IPS-NIHi7 (cell line): ENCODE measurements around the gene ANKRD13D.
"Not testable (repeated sequence)": the region's sequence is repeated elsewhere in the genome, so short reads cannot be mapped to it uniquely, and the experiment has no call there.

Experiments used
- DNase-seq: peaks from one replicate; pipeline ENCODE4 v3.0.0; 2012; ENCODE audit warnings: mixed read lengths; ENCODE audit errors: extremely low spot score

The ANKRD13D gene

DNA sequence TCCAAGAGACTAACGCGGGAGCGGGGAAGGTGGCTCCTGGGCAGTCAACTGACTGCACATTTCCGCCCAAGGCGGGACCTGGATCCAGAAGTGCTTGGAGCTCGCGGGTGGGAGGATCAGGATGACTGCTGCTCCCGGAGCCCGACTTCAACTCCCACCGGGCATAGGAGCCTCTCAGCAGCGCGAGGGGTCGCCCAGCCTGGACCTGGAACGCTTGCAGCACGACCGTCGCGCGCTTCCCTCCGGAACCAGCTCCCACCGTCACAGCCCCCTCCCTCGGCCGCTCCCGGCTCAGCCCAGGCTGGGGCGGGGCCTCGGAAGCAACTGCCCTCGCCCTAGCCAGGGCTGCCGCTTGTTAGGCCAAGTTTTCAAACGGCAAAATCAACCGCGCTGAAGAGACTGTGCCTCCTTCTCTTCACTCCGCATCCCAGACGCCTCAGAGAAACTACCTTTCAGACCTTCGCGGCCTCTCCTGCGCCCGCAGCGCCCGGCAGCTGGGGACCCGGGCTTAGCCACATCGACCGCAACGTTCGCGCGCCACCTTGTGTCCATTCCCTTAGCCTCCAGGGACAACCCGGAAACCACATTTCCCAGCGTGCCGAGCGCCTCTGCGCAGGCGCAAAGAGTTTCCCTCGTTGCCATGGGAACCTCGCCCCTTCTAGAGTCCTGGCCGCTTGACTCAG is 28.2 kb downstream of the ANKRD13D start:
- peak; percentile 100 for DNase-seq

DNA sequence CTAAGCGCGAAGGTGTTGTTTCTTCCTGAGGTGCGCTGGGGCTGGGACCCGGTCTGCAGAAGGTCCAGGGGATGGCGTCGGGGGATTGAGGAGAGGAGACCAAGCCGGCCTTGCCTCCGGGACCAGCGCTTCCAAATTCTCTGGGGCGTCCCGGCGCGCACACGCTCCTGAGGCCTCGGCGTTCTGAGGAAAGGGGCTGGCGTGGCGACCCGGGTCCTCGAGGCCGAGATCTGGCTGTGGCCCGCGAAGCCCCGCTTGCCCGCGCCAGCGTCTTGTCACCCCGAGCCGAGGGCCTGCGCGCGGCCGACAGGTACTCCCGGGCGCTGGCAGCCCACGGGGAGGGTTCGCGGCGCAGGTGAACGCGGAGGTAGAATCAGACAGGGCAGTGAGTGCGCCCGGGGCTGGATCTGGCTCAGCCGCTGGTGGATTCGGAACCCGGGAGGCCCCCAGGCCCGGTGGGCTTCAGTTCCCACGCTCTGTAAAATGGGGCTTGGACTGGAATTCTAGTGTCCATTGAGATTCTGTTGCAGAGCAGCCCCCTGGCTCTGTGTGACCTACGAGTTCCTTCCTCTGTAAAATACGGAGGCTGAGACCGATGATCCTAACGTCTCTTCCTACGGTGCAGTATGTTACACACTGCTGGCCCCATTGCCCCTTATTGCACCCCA is 28.9 kb downstream of the ANKRD13D start:
- DNase-seq: no peak

DNA sequence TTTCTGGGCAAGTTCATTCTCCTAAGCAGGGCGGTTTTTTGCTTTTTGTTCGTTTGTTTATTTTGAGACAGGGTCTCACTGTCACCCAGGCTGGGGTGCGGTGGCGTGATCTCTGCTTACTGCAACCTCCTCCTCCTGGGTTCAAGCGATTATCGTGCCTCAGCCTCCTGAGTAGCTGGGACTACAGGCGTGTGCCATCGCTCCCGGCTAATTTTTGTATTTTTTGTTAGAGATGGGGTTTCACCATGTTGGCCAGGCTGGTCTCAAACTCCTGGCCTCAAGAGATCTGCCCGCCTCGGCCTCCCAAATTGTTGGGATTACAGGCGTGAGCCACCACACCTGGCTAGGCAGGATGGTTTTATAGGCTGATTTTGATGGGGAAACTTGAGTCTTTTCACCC is 29.8 kb downstream of the ANKRD13D start:
- not testable (repeated sequence) for DNase-seq

DNA sequence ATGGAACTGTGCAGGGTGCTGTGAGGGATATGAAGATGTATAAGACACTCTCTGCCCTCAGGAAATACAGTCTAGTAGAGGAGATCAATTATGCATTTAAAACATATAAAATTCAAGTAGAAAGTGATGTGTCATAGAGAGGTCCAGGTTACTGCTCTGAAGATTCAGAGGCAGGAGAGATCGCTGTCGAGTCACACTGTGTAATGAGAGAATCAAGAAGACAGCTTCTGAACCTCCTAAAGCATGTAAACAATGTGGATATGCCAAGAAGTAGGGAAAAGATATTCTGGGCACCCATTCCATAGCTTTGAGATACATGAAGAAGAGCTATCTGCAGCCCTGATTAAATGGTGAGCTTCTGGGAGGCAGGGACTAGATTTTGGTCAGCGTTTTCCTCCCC is 30.9 kb downstream of the ANKRD13D start:
- DNase-seq: no peak

DNA sequence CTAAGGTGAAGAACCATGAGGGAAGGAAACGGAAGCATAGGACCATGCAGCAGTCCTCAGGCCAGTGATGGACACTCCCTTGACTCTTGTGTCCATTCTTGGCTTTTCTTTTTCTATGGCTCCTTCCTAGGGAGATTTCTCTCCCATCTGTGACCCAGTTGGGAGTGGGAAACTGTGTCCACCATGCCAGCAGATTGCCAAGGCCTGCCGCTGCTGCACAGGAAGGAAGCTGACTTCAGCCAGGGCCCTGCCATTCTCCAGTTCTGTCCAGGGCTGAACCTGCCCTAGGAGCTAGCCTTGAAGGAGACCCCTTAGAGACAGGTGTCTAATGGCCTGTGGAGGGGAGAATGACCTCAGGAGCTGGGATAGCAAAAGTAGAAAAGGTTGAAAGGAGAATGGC is 31.6 kb downstream of the ANKRD13D start:
- DNase-seq: no peak

DNA sequence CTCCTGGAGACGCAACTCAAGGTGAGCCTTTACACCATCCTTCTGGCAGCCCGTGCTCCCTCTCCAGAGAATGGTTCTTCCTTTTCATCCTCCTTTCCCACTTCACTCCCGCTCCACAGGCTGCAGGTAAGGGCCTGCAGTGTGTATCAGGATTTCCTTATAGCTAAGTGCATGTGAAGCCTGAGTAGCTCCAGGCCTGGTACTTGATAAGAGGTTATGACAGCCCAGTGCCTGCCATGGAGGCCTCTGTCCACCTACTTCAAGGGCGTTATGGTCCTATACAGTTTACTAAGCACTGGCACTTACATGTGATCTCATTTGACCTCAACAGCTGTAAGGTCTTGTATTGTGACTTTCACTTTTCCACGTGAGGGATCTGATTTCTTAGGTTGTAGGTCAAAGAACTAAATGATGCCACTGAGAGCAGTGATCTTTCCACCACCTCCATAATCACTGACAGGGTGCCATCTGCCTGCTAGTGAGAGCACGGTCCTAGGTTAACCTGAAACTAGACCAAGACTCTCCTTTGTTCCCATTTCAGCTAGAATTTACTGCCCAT is 32.3 kb downstream of the ANKRD13D start:
- DNase-seq: peak; percentile 1

DNA sequence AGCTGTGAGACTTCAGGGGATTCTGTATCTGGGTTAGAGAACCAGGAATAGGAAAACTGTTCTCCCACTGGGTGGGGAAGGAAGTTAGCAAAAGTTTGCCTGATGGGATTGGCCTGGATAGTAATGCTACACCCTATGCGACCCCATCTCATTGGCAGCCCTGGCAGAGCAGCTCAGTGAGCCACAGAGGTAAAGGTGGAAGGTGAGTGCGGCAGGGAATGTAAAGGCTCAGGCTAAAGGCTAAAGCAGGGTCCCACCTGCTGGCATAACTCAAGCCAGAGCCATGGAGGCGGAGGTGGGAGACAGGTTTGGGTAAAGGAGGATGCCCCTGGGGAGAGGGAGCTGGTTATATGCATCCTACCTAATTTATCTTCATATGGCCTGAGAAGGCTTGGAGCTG is 32.9 kb downstream of the ANKRD13D start:
- DNase-seq: peak; percentile 1

DNA sequence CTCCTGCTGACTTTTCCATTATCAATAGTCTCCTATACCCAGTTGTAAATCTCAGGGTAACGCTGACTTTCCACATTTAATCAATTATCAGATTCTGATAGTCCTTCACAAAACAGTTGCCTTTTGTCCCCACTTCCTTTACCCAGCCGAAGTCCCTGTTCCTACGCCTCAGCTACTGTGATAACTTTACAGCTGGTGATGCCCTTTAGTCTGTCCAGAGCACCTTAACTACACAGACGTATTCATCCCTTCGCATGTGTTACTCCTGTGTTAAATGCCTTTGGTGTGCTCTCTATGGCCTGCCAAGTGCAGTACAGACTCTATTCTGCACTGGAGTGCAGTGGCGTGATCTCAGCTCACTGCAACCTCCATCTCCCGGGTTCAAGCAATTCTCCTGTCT is 34.4 kb downstream of the ANKRD13D start:
- no peak for DNase-seq

DNA sequence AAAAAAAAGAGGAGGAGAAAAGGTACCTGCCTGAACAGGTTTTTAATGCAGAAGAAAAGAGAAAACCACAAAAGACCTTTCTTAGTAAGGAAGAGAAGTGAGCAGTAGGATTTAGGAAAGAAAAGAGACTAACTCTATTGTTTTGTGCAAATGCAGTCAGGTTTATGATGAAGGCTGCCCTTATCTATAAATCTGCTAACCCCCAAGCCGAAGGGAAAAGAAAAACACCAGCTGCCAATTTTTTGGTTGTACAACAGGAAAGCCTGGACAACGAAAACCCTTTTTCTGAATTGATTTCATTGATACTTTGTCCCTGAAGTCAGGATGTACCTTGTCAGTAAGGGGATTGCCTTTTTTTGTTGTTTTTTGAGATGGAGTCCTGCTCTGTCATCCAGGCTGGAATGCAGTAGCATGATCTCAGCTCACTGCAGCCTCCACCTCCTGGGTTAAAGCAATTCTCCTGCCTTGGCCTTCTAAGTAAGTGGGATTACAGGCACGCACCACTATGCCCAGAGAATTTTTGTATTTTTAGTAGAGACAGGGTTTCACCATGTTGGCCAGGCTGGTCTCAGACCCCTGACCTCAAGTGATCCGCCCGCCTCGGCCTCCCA is 43.1 kb downstream of the ANKRD13D start:
- DNase-seq: no peak

DNA sequence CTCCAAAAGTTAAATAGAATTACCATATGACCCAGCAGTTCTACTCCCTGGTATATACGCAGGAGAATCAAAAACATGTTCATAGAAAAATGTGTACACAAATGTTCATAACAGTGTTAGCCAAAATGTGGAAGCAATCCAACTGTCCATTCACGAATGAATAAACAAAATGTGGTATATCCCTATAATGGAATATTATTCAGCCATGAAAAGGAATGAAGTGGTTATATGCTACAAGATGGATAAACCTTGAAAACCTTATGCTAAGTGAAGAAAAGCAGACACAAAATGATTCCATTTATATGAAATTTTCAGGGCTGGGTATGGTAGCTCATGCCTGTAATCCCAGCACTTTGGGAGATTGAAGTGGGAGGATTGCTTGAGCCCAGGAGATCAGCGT is 48.2 kb downstream of the ANKRD13D start:
- DNase-seq: no peak

DNA sequence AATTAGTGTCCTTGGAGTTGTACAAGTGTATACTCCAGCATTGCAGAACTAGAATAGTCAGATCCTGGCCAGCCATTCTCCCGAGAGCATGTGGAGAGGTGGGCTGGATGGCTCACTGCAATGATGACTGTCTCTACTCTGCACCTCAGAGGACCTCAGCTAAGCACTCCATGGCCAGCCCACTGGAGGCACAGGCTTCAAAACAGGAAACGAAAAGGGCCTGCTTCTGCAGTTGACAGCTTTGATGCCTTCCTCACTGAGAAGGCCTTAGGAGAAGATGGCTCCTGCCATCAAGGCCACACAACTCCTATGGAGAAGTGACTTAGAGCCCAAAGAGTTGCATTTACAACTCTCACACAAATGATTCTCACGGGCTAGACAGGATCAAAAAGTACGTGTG is 55.2 kb downstream of the ANKRD13D start:
- no peak for DNase-seq

DNA sequence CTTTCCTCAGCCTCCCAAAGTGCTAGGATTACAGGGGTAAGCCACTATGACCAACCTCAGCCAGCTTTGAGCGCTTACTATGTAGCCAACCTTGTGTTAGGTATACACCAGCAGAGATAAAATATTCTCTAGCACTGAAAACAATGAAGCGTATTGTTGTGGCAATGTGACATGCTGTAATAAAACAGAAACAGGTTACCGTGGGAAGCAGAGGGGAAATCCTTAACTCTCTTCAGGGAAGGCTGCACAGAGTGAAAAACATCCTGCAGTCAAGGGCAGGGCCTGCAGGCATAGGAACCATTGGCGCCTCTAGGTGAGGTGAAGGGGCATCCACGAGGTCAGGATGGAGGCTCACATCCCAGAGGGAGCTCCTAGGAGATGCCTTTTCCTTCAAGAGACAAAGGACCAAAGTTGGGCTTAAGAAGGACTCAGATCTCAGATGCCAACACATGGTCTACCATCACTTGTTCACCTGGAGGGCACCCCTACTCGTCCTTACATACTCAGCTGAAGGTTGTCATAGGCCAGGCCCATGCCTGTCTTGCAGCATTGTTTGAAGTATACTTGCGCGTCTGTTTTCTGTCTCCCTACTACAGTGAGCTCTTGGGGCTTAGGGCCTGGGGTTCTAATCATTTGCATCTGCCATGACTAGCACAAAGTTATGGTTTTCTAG is 56.3 kb downstream of the ANKRD13D start:
- no peak for DNase-seq

DNA sequence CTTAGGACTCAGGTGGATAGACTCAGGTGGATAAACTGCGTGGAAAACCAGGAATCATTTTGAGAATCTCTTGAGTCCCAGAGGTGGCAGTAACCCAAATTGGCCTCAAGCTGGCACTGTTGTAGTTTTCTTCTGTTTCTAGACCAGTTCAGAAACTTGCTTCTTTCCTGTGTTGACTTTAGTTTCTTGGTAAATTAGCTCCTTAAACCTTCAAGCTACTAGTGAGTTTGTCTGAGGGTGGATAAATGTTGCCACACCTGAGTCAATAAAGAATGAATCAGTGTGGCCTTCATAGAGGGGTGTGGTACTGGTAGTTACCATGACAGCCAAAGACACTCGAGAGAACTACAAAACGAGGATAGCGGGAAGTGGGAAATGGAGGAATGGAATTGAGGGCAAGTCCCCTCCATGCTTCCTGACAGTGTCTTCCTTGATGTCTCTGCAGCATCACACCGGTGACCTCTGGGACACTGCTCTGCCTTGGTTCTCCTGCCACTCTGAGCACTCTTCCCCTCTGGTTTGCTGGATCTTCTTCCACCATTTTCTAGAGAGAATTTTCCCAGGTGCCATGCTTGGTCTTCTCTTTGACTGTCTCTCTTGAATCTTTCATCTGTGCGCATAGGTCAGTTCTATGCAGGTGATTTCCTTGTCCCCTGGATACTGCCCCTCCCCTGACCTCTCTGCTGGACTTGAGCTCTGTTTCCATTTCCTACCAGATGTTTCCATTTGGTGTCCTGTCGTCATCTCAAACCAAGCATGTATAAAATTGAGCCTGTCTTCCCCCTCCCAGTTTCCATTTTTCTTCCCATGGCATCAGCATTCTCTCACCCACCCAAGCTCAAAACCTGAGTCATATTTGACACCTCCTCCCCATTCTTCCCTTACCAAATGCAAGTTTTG is 57.1 kb downstream of the ANKRD13D start:
- peak; percentile 49 for DNase-seq

DNA sequence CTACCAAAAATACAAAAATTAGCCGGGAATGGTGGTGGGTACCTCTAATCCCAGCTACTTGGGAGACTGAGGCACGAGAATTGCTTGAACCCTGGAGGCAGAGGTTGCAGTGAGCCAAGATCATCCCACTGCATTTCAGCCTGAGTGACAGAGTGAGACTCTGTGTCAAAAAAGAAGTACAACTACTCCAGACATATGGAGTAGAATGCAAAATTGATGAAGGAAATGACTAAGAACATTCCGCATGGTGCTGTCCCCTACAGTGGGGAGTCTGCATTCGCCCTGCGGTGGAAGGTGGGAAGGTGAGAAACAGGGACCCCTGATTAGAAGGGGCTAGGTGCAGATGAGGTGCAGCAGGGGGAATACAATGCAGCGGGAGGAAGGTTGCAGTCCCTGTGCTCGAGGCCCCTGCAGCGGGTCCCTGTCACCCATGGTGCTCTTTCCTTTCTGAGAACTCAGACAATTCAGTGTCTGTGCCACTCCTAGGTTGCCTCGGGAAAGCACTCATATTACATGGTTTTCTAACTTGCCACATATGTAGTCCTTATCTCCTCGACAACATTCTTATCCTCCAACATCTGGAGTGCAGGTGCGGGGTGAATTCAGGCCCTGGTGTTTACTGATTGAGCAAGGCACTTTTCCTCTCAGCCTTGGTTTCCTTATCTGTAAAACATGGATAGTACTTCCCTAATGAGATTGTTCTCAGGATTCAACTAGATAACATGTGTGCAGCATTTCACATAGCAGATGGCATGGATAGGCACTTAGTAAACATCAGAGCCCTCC is 59.1 kb downstream of the ANKRD13D start:
- no peak for DNase-seq

DNA sequence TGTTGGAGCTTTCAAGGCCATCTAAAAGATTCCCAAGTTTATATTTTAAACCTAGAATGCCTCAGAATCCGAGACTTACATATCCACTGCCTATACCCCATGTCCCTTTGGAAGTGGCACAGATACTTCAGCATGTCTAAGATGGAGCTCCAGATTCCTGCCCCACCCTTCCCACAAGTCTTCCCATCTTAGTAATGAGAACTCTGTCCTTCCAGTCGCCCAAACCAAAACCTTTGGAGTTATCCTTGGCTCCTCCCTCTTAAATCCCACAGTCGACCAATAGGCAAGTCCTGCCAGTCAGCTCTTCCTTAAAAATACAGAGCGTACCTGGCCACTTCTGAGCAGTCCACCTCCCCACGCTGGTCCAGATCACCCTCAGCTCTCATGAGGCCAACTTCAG is 59.9 kb downstream of the ANKRD13D start:
- DNase-seq: no peak

DNA sequence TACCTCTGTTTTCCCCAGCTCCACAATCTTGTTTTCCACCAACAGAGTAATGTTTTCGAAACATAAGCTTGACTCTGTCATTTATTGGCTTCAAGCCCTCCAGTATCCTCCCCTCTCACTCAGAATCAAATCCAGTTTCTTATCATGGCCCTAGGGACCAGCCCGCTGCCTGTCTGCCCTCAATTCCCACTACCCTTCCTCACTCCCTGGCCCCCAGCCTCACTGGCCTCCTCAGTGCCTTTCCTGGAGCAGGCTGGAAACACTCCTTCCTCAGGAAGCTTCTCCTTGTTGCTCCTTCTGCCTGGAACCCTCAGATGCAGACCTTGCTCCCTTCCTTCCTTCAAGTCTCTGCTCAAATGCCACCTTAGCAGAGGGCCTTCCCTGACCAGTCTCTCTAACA is 60.4 kb downstream of the ANKRD13D start:
- DNase-seq: no peak

DNA sequence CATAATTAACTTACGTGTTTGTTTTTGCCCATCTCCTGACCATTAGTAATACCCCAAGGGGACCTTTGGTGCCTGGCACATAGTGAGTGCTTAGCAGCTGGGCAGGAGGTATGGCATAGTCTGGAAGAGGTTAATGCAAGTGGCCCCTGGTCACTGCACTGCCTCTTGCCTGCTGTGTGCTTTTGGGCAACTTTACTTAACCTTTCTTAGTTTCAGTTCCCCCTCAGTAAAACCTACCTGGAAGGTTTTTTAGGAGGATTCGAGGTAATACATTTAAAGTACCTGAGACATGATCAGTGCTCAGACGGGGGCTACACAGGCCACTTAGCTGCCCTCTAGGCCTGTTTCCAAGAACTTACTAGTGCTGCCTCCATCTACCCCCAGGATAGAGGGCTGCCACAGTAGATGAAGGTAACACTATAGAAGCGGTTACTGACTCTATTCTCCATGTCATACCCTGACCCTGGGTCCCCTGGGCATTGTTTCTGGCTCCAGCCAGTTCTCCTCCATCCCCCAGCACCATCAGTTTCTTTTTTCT is 60.9 kb downstream of the ANKRD13D start:
- no peak for DNase-seq

DNA sequence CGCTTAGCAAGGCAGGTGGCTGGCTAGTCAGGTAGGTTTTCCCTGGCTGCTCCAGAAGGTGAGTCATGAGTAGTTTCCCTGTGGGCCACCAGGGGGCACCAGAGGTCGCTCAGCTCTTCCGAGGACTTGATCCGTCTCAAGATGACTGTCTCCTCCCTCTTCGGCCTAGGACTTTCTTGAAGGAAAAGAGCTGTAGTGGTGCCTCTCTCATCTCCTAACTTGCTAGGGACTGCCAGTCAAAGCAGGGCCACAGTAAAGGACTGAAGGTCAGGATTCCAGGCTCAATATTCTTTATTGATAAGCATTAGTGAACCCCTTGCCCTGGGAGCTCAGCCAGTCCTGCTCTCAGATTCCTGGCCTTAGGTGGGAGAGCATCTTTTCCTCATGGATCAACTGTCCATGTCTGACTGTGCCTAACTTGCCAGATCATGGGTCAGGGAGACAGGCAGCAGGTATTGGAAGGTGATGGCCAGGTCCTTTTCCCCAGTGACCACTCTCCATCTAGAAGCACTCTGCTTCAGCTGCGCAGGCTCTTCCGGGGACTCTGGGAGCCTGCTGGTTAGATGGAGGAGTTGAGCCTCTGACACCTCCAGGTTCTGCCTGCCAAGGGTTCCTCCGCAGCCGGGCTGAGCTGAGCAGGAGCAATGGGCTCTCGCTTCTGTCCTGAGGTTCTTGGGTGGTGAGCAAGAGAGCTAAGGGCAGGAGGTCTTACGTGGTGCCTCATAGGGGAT is 62.3 kb downstream of the ANKRD13D start:
- peak; percentile 91 for DNase-seq
